GM19025 (cell line): ENCODE measurements around the gene TERT.
"Not testable (repeated sequence)": the region's sequence is repeated elsewhere in the genome, so short reads cannot be mapped to it uniquely, and the experiment has no call there.

Experiments used
- ATAC-seq: cut with Tn5 transposase; IDR thresholded peaks from one replicate; pipeline ENCODE4 v1.9.1; 2021; ENCODE audit warnings: mild to moderate bottlenecking, low read depth, moderate library complexity; ENCODE audit not compliant: unreplicated experiment

TERT gene

DNA sequence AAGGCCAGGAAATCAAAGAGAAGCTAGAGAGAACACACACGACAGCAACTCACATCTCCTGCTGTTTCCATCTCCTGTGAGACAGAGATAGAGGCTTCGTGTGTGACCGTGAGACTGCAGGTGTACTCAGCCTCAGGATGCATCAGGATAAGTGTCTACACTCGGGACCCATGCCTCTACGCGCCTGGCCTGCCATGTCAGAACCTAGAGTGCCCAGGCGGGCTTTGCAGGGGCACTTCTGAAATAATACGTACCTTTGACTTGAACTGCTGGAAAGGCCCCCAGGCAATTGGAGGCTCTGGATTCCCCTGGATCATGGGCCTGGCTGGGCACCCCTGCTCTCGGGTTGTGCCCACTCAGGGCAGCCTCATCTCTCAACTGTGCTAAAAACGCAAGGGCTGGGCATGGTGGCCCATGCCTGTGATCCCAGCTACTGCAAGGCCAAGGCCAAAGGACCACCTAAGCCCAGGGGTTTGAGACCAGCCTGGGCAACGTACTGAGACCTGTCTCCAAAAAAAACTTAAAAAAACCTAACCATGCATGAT, 37.1 kb upstream of the TERT start:
- ATAC-seq: no peak

DNA sequence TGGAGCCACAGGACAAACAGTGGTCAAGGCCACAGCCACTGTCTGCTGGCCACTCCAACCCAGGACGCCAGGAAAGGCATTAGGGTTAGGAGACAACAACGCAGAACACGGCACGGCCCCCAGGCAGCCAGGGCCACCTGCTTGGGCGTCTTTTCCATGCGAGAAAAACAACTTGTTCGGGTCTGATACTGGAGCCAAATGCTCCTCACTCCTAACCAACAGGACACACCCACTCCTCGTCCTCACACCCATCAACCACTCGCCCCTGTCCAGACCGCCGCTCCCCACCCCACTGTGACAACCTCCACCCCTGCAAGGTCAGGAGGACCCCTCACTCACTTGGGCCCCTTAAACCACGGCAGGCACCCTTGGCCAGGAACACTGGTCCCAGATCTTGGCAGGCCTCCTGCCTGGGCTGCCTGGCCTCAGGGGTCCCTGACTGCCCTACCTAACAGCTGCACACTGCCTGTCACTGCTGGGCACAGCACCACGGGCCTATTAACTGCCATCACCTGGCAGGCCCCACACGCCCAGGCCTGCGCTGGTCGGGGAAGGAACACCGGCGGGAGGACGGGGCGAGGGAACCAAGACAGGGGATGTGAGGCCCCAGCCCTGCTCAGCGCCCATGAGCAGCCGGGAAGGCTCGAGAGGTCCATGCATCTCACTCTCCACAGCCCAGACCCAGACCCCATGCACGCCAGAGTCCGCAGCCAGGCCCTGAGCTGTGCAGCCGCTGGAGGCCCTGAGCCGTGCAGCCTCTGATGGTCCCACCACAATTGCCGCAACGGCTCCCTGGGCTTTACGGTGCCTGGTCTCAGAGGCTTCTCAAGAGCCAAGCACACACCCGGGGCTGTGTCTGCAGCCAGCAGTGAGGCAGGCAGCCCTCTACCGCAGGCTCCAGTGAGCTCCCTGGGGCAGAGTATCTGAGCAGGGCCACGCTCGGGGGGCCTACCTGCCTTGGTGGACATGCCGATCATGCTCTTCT, 36.3 kb upstream of the TERT start:
- ATAC-seq: no peak

DNA sequence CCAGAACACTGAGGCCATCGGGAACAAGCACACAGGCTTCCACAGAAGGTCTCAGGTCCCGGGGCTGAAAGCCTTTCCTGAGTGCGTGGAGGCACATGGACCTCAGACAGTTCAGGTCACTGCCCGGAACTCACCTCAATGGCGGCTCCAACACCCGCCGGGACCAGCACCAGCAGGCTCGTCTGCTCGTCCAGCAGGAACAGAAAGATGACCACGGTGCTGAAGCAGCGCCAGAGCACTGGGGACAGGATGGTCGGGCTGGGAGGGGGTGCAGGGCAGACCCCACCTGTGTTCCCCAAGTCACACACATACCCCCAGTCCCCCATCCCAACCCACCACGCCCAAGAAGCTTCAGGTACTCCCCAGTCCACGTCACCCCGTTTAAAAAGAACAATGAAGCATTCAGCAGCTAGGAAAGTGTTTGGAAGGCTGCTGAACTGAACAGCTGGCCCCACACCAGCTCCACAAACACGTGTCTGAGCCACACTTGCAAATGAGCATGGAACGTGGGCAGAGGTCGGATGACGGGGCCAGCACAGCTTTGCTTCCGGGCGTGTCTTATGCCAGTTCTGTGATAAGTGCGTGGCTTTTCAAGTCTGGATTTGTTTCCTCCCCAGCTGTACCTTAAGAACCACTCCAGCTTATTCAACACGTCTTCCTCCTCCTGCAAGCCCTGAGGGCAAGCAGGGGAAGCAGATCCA, 35.4 kb upstream of the TERT start:
- ATAC-seq: no peak

DNA sequence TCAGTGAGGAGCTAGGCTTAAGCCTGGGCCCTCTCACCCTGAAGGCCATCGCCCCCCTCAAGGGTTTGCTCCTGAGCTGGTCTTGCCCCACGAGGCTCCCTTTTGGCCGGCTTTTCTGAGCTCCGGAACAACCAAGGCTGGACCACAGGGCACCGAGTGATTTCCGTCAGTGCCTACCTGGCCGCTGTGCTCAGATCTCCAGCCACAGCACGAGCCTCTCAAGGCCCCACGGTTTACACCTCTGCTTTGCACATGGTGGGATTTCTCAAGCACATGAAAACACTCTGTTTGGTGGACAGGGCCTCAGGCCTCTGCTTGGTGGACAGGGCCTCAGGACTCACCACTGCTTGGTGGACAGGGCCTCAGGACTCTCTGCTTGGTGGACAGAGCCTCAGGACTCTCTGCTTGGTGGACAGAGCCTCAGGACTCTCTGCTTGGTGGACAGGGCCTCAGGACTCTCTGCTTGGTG, 34.3 kb upstream of the TERT start:
- no peak for ATAC-seq

DNA sequence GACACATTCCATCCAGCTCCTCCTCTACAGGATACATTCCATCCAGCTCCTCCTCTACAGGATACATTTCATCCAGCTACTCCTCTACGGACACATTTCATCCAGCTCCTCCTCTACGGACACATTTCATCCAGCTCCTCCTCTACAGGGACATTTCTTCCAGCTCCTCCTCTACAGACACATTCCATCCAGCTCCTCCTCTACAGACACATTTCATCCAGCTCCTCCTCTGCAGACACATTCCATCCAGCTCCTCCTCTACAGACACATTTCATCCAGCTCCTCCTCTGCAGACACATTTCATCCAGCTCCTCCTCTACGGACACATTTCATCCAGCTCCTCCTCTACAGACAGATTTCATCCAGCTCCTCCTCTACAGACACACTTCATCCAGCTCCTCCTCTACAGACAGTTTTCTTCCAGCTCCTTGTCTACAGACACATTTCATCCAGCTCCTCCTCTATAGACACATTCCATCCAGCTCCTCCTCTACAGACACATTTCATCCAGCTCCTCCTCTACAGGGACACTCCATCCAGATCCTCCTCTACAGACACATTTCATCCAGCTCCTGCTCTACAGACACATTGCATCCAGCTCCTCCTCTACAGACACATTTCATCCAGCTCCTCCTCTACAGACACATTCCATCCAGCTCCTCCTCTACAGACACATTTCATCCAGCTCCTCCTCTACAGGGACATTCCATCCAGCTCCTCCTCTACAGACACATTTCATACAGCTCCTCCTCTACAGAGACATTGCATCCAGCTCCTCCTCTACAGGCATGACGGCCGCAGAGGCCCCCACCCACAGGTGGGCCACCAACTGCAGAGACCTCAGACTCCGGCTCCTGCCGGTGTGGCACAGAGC, 33.6 kb upstream of the TERT start:
- not testable (repeated sequence) for ATAC-seq

DNA sequence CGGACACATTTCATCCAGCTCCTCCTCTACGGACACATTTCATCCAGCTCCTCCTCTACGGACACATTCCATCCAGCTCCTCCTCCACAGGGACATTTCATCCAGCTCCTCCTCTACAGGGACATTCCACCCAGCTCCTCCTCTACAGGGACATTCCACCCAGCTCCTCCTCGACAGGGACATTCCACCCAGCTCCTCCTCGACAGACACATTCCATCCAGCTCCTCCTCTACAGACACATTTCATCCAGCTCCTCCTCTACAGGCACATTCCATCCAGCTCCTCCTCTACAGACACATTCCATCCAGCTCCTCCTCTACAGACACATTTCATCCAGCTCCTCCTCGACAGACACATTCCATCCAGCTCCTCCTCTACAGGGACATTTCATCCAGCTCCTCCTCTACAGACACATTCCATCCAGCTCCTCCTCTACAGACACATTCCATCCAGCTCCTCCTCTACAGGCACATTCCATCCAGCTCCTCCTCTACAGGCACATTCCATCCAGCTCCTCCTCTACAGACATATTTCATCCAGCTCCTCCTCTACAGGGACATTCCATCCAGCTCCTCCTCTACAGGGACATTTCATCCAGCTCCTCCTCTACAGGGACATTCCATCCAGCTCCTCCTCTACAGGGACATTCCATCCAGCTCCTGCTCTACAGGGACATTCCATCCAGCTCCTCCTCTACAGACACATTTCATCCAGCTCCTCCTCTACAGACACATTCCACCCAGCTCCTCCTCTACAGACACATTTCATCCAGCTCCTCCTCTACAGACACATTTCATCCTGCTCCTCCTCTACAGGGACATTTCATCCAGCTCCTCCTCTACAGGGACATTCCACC, 32.3 kb upstream of the TERT start:
- ATAC-seq: not testable (repeated sequence)

DNA sequence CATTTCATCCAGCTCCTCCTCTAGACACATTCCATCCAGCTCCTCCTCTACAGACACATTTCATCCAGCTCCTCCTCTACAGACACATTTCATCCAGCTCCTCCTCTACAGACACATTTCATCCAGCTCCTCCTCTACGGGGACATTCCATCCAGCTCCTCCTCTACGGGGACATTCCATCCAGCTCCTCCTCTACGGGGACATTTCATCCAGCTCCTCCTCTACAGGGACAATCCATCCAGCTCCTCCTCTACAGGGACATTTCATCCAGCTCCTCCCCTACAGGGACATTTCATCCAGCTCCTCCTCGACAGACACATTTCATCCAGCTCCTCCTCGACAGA, 31.6 kb upstream of the TERT start:
- not testable (repeated sequence) for ATAC-seq

DNA sequence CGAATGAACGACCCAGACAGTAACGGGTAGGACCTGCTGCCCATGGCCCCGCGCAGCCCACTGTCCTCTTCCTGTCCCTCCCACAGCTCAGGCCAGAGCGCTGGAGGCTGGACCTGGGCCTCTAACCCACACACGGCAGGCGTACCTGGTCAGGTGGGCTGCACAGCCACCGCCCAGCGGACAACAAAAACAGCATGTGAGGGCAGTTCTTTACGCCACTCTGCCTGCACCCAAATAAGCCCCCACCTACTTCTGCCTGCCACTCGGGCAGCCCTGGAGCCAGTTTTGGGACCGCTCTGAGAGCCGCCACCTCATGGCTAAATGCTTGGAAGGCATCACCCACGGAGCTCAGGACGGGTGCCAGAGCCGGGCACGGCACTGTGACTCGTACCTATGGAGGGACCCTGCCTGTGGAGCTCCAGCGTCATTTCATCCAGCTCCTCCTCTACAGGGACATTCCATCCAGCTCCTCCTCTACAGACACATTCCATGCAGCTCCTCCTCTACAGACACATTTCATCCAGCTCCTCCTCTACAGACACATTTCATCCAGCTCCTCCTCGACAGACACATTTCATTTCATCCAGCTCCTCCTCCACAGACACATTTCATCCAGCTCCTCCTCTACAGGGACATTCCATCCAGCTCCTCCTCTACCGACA, 31.1 kb upstream of the TERT start:
- no peak for ATAC-seq

DNA sequence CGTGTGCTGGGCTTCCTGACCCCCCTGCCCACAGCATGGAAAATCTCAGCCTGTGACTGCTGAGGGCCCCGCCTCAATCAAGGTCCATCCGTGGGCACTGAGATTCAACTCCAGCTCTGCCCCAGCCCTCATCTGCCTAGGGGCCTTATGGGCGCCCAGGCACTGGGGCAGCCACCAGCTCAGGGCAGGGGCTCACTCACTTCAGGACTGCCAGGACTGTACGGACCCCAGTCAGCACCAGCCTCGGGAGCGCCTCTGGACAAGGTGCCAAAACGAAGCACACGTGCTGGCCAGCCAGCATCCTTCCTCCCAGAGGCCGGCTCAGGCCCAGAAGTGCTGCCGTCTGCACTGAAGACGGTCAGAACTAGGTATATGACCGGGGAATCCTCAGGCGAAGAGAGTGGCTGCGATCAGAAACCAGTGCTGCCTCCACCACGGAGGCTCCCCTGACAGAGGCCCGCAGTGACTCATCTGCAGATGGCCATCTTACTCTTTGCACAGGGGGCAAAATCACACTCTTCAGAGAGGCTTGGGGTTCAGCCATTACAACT, 30.4 kb upstream of the TERT start:
- no peak for ATAC-seq

DNA sequence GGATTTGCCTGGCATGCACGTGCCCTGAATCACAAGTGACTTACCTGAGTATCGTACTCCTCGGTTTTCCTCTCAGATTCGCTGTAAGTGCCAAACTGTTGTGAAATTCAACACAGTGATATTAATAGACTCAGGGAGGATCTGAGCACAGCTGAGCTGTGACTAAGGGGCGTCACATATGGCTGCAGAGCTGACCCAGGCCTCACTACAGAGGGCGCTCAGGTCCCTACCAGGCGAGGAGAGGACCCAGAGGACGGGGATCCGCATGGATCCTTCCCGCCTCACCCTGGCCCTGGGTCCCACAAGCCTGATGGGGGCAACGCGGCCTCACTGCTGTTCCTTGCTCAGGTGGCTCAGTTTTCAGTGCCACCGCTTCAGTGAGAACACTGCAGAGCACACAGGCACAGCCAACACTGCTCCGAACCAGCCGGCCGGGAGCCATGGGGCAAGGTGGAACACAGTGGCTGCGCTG, 29.9 kb upstream of the TERT start:
- no peak for ATAC-seq

DNA sequence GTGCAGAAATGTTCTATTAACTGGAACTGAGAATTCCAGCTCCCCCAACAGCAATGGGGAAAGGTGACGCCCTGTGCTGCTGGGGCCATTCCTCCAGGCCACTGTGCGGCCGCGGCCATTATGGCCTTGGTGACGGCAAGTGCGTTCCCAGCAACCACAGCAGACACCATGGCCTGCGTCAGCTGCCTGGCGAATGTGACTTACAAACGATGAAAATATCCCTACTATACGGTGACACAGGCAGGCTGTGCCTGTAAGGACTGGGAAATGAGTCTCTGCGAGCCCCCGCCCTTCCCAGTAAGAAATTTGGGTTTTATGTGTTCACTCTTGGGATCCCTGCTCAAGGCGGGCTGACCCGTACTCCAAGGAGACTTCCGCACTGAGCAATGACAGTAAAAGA, 29.4 kb upstream of the TERT start:
- ATAC-seq: no peak

DNA sequence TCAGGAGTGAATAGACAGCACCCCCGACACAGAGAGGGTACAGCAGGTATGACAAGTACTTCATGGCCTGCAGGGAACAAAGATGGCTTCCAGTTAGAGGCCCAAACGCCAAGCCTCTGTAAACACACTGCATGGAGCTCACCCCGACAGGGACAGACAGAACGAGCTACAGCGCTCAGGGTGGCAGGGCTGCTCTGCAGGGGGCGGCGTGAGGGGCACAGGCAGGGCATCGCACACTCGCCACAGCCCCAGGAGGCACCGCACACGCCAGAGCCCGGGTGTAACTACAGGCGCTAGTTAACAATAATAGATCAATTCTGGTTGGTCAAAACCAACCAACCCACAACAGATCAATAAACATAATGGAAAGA, 28.9 kb upstream of the TERT start:
- ATAC-seq: no peak

DNA sequence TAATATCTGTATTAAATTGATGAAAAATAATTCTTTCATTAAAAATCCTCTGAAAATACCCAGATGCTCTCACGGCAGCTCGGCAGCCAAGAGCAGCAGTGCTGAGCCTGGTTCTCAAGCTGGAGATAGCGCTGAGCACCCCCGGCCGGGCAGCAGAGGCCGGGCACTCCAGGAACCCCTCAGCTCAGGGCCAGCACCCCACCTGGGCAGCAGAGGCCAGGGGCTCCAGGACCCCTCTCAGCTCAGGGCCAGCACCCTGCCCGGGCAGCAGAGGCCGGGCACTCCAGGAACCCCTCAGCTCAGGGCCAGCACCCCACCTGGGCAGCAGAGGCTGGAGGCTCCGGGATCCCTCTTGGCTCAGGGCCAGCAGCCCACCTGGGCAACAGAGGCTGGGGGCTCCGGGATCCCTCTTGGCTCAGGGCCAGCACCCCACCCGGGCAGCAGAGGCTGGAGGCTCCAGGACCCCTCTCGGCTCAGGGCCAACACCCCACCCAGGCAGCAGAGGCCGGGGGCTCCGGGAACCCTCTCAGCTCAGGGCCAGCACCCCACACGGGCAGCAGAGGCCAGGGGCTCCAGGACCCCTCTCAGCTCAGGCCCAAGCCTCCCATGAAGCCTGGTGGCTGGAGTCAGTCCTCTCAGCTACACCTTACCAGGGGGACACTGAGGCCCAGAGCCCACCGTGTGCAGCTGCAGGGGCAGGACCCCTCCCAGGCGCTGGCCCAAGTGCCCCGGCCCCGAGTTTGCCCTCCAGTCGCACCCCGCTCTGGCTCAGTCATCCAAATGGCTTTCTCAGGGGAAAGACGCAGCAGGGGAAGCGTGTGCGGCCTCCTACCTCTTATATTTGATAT, 28.3 kb upstream of the TERT start:
- no peak for ATAC-seq

DNA sequence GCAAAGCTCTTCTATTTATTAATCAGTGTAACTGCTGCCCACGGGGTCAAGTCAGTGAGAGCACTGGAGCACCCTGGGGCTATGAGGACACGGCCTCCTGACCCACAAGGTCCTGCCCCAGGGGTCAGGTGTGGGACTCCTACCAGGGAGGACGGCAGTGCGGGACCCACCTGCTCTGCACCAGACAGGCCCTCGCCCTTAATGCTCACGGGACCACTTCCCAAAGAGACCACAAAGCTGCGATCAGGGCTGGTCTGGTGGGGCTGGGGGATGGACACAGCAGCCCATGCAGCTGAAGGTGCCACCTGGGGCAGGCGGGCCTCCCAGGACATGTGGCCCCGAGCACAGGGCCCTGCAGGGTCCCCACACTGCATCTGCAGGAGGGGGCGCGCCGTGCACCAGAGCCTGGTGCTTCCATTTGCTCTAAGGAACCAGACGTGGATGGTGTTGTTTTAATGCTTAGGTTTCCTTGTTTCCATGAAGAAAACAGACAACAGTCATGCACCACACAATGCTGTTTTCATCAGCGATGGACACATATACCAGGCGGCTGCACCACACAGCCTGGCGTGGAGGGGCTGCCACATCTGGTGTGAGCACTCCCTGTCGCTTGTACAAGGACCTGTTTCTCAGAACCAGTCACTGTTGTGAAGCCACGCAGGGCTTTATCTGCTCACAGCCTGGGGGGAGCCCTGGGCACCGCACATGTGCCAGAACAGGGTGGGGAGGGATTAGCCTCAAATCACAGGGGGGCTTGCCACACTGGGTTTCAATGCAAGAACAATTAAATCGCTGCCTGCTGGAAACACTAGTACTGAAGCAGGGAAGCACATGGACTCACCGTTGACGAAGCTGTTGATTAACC, 27.4 kb upstream of the TERT start:
- no peak for ATAC-seq

DNA sequence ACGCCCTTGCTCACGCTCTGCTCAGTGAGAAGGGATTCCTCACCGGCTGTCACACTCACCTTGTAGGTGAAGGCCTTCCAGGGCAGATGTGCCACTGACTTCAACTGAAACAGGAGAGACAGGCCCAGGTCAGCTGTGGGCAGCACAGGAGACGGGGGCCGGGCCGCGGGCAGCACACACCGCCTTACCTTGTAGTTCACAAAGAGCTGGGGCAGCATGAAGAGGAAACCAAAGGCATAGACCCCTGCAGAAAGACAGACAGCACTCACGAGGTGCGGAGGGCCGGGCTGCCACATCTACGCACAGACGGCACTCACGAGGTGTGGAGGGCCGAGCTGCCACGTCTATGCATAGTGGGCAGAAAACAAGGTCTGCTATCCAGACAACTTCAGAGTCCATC, 26.7 kb upstream of the TERT start:
- ATAC-seq: no peak

DNA sequence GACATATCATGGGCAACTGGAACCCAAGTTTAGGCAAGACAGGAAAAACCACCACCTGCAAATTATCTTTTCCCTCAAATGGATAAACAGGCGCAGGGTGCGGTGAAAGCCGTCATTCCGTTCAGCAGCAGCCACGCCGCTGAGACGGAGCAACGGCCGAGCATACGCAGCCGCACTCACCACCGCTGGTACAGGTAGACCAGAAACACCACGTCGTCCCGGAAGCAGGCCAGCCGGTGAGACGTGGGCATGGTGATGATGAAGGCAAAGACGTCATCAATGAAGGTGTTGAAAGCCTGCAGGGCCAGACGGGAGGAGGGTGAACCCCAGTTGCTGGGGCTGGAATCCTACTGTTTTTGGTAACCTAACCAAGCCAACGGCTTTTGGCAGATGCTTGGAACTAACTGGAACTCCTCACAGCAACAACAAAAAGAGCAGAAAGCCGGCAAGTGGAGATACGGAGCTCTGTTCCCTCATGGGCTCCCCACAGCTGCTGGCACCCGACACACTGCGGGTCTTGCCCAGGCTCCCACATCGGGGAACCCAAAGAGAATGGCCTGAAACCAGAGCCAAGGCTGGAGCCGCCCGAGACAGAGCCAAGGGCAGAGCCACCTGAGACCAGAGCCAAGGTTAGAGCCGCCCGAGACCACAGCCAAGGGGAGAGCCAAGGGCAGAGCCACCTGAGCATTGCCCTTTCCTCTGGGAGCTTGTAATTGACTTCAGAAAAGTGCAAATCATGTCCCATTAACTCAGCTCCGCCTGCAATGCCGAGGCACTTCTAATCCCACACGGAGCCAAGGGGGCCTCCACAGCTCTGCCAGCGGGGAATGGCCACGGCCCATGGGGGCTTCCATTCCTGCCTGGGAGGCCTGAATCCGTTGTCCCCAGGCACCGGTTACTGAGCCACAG, 25.8 kb upstream of the TERT start:
- no peak for ATAC-seq
